GM12801 (cell line): ENCODE measurements around the gene TTF2.

Experiments
- TF ChIP-seq, protein P1 (sequence below): IDR thresholded peaks from one replicate; pipeline ENCODE4 v1.5.1; 2011; ENCODE audit warnings: control low read depth; ENCODE audit not compliant: insufficient read length; ENCODE audit errors: extremely low read depth

TTF2 gene

DNA sequence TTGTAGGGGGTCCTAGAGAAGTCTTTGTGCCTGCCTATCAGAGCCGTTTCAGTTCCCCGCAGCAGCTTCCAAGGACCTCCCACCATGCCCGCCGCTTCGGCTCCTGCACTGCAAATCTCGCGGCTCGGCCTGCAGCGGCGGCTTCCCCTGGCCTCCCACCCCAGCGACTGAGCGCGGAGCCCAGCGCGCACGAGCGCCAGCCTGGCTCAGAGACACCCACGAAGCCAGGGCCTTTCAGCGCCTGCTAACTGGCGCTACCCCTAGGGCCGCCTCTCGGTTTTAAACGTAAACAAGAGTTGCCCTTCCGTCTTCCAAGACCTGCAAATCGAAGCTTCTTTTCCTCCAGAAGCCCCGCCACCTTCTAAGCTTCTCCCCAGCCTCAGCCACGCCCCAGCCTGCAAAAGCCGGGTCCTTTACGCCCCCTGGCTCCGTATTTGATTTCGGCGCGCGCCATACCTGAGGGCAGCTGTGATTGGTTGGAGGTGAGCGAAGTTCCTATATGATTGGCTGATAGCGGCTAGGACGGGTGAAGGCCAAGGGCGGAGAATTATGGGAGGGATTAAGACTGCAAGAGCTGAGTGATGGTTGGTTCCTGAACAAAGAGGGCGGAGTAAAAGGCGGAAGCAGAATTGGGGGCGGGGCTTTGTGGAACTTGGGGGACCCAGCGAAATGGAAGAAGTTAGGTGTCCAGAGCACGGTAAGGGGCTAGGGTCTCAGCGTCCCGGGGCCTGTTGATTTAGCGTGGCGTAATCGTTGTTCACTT lies at the start of gene TTF2:
TTF2 (plus strand) TSS at position 649 of the 763 bp plus-strand sequence; CDS start at position 670, 21 bp downstream.
- TF ChIP-seq, protein P1, sequence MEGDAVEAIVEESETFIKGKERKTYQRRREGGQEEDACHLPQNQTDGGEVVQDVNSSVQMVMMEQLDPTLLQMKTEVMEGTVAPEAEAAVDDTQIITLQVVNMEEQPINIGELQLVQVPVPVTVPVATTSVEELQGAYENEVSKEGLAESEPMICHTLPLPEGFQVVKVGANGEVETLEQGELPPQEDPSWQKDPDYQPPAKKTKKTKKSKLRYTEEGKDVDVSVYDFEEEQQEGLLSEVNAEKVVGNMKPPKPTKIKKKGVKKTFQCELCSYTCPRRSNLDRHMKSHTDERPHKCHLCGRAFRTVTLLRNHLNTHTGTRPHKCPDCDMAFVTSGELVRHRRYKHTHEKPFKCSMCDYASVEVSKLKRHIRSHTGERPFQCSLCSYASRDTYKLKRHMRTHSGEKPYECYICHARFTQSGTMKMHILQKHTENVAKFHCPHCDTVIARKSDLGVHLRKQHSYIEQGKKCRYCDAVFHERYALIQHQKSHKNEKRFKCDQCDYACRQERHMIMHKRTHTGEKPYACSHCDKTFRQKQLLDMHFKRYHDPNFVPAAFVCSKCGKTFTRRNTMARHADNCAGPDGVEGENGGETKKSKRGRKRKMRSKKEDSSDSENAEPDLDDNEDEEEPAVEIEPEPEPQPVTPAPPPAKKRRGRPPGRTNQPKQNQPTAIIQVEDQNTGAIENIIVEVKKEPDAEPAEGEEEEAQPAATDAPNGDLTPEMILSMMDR = no peak

DNA sequence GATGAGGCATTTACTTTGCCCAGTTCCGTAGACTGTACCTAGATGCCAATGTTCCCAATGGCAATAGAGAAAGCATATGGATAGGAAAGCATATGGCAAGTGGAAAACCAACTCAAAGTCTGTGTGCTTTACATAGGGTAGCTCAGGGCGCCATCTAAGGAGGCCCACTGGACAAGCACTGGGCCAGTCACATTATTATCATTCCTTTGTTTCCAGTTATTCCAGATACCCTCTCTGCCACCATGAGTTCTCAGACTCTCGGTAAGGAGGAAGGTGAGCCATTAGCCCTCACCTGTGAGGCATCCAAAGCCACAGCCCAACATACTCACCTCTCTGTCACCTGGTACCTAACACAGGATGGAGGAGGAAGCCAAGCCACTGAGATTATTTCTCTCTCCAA lies 48.8 kb upstream of the TTF2 start:
- TF ChIP-seq, protein P1 = no peak

DNA sequence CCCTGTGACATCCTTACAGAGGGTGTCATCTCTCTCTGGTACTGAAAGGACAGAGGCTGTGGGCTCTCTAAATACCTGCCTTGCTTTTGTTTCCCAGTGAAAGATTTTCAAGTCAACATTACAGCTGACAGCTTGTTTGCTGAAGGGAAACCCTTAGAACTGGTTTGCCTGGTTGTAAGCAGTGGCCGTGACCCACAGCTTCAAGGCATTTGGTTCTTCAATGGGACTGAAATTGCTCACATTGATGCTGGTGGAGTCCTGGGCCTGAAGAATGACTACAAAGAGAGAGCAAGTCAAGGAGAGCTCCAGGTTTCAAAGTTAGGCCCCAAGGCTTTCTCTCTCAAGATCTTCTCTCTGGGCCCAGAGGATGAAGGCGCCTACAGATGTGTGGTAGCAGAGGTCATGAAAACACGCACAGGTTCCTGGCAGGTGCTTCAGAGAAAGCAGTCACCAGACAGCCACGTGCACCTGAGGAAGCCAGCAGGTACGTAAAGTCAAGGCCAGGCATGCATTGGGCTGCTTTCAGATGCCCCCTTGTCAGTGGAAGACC lies 46.7 kb upstream of the TTF2 start:
- TF ChIP-seq, protein P1 = no peak

DNA sequence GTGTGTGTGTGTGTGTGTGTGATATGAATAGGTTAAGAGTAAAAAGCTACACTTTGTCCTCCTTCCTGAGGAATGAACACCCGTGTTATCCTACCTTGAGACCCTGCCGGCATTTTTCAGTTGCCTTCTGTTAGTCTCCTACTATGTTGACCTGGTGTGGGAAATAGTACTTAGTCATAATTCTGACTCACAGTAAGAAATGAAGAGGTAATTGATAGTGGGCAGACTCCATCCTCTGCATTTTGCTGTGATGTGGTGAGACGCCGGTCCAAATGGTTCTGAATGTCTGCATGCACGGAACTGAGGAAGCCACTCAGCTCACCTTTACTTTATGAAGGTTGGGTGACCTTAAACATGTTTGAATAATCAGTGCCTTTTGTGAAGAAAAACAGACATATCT lies 45.9 kb upstream of the TTF2 start:
- TF ChIP-seq, protein P1 = no peak

DNA sequence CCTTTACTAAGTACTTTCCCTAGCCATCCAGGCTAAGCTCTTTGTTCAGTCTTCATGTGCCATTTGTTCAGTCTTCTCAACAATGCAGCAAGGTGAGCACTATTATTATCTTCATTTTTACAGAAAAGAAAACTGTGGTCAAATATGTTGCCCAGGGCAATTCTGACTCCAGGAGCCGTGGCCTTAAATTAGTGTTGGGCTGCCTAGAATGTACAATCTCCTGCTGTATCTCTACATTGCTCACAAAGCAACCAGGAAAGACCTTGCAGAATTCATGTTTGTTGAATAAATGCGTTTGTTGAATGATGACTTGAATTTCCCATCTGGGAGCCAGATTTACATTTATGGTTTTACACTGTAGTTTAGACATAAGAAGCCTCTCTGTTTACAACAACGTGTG lies 44.4 kb upstream of the TTF2 start:
- TF ChIP-seq, protein P1 = no peak

DNA sequence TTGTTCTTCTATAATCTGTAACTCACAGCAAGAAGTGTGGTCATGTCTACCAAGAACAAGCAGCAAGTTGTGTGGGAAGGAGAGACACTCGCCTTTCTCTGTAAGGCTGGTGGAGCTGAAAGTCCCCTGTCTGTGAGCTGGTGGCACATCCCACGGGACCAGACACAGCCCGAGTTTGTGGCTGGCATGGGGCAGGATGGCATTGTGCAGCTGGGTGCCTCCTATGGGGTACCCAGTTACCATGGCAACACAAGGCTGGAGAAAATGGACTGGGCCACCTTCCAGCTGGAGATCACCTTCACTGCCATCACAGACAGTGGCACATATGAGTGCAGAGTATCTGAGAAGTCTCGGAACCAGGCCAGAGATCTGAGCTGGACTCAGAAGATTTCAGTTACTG lies 43.1 kb upstream of the TTF2 start:
- TF ChIP-seq, protein P1 = no peak

DNA sequence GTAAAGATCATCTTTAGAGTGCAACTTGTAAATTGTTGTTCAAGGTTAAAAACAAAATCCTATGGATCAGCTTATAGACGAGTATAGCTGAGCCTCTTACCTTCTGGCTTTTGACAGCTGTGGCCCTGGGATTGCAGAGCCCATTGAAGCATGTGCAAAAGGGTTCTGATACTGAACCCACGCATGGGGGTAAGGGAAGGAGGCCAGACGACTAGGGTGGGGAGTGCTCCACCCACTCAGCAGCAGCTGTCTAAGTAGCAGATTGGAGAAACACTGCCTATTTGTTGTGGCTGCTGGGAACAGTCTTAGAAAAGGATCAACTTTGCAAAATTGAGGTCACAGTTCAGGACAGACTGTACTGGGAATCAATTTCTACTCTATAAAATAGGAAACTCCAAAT lies 42.5 kb upstream of the TTF2 start:
- TF ChIP-seq, protein P1 = no peak
